ENCODE data around the gene GOLIM4.
"Not testable (repeated sequence)": the region's sequence is repeated elsewhere in the genome, so short reads cannot be mapped to it uniquely, and the experiment has no call there.

GOLIM4 gene

GRCh38 chr3:168025076-168025475, 70.6 kb downstream of the GOLIM4 start:
- H3K36me3 ChIP-seq (ENCODE audit: control insufficient read depth, insufficient read depth, low read length), result peaks cover 19% of the 10 kb centered on the region
- H3K27ac ChIP-seq (ENCODE audit: low read depth, low read length), result no peak overlapping the region
- H3K4me1 ChIP-seq (ENCODE audit: control insufficient read depth, insufficient read depth, low read length), result no peaks in the 10 kb centered on the region

GRCh38 chr3:168024537-168024941, 71.2 kb downstream of the GOLIM4 start:
- H3K4me1 ChIP-seq (ENCODE audit: control insufficient read depth, insufficient read depth, low read length), result no peaks in the 10 kb centered on the region
- no peak overlapping the region for H3K9ac ChIP-seq (ENCODE audit: low read length)
- H3K36me3 ChIP-seq (ENCODE audit: control insufficient read depth, insufficient read depth, low read length), result peaks cover 17% of the 10 kb centered on the region
- no peak overlapping the region for H3K4me3 ChIP-seq (ENCODE audit: low read length)
- H3K27ac ChIP-seq (ENCODE audit: low read depth, low read length), result no peak overlapping the region
- no peaks in the 10 kb centered on the region for H3K27me3 ChIP-seq (ENCODE audit: control insufficient read depth, insufficient read depth, low read length)

More at GRCh38 chr3:168025076-168025475, 70.6 kb downstream of the GOLIM4 start:
- no peaks in the 10 kb centered on the region for H3K27me3 ChIP-seq (ENCODE audit: control insufficient read depth, insufficient read depth, low read length)
- no peak overlapping the region for H3K4me3 ChIP-seq (ENCODE audit: low read length)
- H3K9ac ChIP-seq (ENCODE audit: low read length), result no peak overlapping the region

GRCh38 chr3:168021737-168022450, 73.8 kb downstream of the GOLIM4 start:
- Histone ChIP-seq H3K27me3 (ENCODE audit: control insufficient read depth, insufficient read depth, low read length) (no peaks in the 10 kb centered on the region), H3K9ac (ENCODE audit: low read length) (no peak overlapping the region), H3K4me1 (ENCODE audit: control insufficient read depth, insufficient read depth, low read length) (no peaks in the 10 kb centered on the region), H3K27ac (ENCODE audit: low read depth, low read length) (no peak overlapping the region), H3K4me3 (ENCODE audit: low read length) (no peak overlapping the region), H3K36me3 (ENCODE audit: control insufficient read depth, insufficient read depth, low read length) (peaks cover 17% of the 10 kb centered on the region)

- not testable (repeated sequence) for H3K9ac ChIP-seq (ENCODE audit: low read length); H3K4me3 ChIP-seq (ENCODE audit: low read length); H3K36me3 ChIP-seq (ENCODE audit: control insufficient read depth, insufficient read depth, low read length); H3K27ac ChIP-seq (ENCODE audit: low read depth, low read length); H3K27me3 ChIP-seq (ENCODE audit: control insufficient read depth, insufficient read depth, low read length); H3K4me1 ChIP-seq (ENCODE audit: control insufficient read depth, insufficient read depth, low read length)
Measured at GRCh38 chr3:168011280-168011679, 84.4 kb downstream of the GOLIM4 start.

- H3K4me1 ChIP-seq (ENCODE audit: control insufficient read depth, insufficient read depth, low read length), result no peaks in the 10 kb centered on the region
- H3K36me3 ChIP-seq (ENCODE audit: control insufficient read depth, insufficient read depth, low read length), result no peaks in the 10 kb centered on the region
- H3K27me3 ChIP-seq (ENCODE audit: control insufficient read depth, insufficient read depth, low read length), result no peaks in the 10 kb centered on the region
- H3K27ac ChIP-seq (ENCODE audit: low read depth, low read length), result no peak overlapping the region
- no peak overlapping the region for H3K4me3 ChIP-seq (ENCODE audit: low read length)
- H3K9ac ChIP-seq (ENCODE audit: low read length), result no peak overlapping the region
Measured at GRCh38 chr3:168006584-168006983, 89.1 kb downstream of the GOLIM4 start.

GRCh38 chr3:168003911-168004310, 91.8 kb downstream of the GOLIM4 start:
- Histone ChIP-seq H3K36me3 (ENCODE audit: control insufficient read depth, insufficient read depth, low read length) (no peaks in the 10 kb centered on the region), H3K4me3 (ENCODE audit: low read length) (no peak overlapping the region), H3K27ac (ENCODE audit: low read depth, low read length) (no peak overlapping the region), H3K9ac (ENCODE audit: low read length) (no peak overlapping the region), H3K27me3 (ENCODE audit: control insufficient read depth, insufficient read depth, low read length) (no peaks in the 10 kb centered on the region), H3K4me1 (ENCODE audit: control insufficient read depth, insufficient read depth, low read length) (no peaks in the 10 kb centered on the region)

- no peak overlapping the region for H3K4me3 ChIP-seq (ENCODE audit: low read length)
Measured at GRCh38 chr3:168002786-168003368, 92.8 kb downstream of the GOLIM4 start.

GRCh38 chr3:168001244-168001643, 94.5 kb downstream of the GOLIM4 start:
- Histone ChIP-seq H3K4me3 (ENCODE audit: low read length) (no peak overlapping the region), H3K27ac (ENCODE audit: low read depth, low read length) (no peak overlapping the region), H3K27me3 (ENCODE audit: control insufficient read depth, insufficient read depth, low read length) (no peaks in the 10 kb centered on the region), H3K36me3 (ENCODE audit: control insufficient read depth, insufficient read depth, low read length) (no peaks in the 10 kb centered on the region), H3K9ac (ENCODE audit: low read length) (no peak overlapping the region), H3K4me1 (ENCODE audit: control insufficient read depth, insufficient read depth, low read length) (no peaks in the 10 kb centered on the region)

More at GRCh38 chr3:168002786-168003368, 92.8 kb downstream of the GOLIM4 start:
- Histone ChIP-seq H3K9ac (ENCODE audit: low read length) (no peak overlapping the region), H3K36me3 (ENCODE audit: control insufficient read depth, insufficient read depth, low read length) (no peaks in the 10 kb centered on the region), H3K27me3 (ENCODE audit: control insufficient read depth, insufficient read depth, low read length) (no peaks in the 10 kb centered on the region), H3K4me1 (ENCODE audit: control insufficient read depth, insufficient read depth, low read length) (no peaks in the 10 kb centered on the region), H3K27ac (ENCODE audit: low read depth, low read length) (no peak overlapping the region)

GRCh38 chr3:167998253-167998652, 97.5 kb downstream of the GOLIM4 start:
- Histone ChIP-seq H3K36me3 (ENCODE audit: control insufficient read depth, insufficient read depth, low read length) (no peaks in the 10 kb centered on the region), H3K4me3 (ENCODE audit: low read length) (no peak overlapping the region), H3K9ac (ENCODE audit: low read length) (no peak overlapping the region), H3K27ac (ENCODE audit: low read depth, low read length) (no peak overlapping the region), H3K27me3 (ENCODE audit: control insufficient read depth, insufficient read depth, low read length) (no peaks in the 10 kb centered on the region), H3K4me1 (ENCODE audit: control insufficient read depth, insufficient read depth, low read length) (no peaks in the 10 kb centered on the region)

GRCh38 chr3:167996514-167996913, 99.2 kb downstream of the GOLIM4 start:
- Histone ChIP-seq H3K4me3 (ENCODE audit: low read length) (no peak overlapping the region), H3K27me3 (ENCODE audit: control insufficient read depth, insufficient read depth, low read length) (no peaks in the 10 kb centered on the region), H3K4me1 (ENCODE audit: control insufficient read depth, insufficient read depth, low read length) (no peaks in the 10 kb centered on the region), H3K9ac (ENCODE audit: low read length) (no peak overlapping the region), H3K27ac (ENCODE audit: low read depth, low read length) (no peak overlapping the region), H3K36me3 (ENCODE audit: control insufficient read depth, insufficient read depth, low read length) (no peaks in the 10 kb centered on the region)

GRCh38 chr3:167992381-167992780, 103.3 kb downstream of the GOLIM4 start:
- H3K4me1 ChIP-seq (ENCODE audit: control insufficient read depth, insufficient read depth, low read length), result no peaks in the 10 kb centered on the region
- no peak overlapping the region for H3K4me3 ChIP-seq (ENCODE audit: low read length)
- no peaks in the 10 kb centered on the region for H3K27me3 ChIP-seq (ENCODE audit: control insufficient read depth, insufficient read depth, low read length)
- H3K27ac ChIP-seq (ENCODE audit: low read depth, low read length), result no peak overlapping the region
- no peak overlapping the region for H3K9ac ChIP-seq (ENCODE audit: low read length)
- H3K36me3 ChIP-seq (ENCODE audit: control insufficient read depth, insufficient read depth, low read length), result no peaks in the 10 kb centered on the region

- H3K9ac ChIP-seq (ENCODE audit: low read length), result no peak overlapping the region
- no peak overlapping the region for H3K4me3 ChIP-seq (ENCODE audit: low read length)
- H3K4me1 ChIP-seq (ENCODE audit: control insufficient read depth, insufficient read depth, low read length), result no peaks in the 10 kb centered on the region
- no peaks in the 10 kb centered on the region for H3K27me3 ChIP-seq (ENCODE audit: control insufficient read depth, insufficient read depth, low read length)
- H3K36me3 ChIP-seq (ENCODE audit: control insufficient read depth, insufficient read depth, low read length), result no peaks in the 10 kb centered on the region
- H3K27ac ChIP-seq (ENCODE audit: low read depth, low read length), result no peak overlapping the region
Measured at GRCh38 chr3:167991213-167991612, 104.5 kb downstream of the GOLIM4 start.

- Histone ChIP-seq H3K36me3 (ENCODE audit: control insufficient read depth, insufficient read depth, low read length) (no peaks in the 10 kb centered on the region), H3K27ac (ENCODE audit: low read depth, low read length) (no peak overlapping the region), H3K9ac (ENCODE audit: low read length) (no peak overlapping the region), H3K4me3 (ENCODE audit: low read length) (no peak overlapping the region), H3K27me3 (ENCODE audit: control insufficient read depth, insufficient read depth, low read length) (no peaks in the 10 kb centered on the region), H3K4me1 (ENCODE audit: control insufficient read depth, insufficient read depth, low read length) (no peaks in the 10 kb centered on the region)
Measured at GRCh38 chr3:167989999-167990398, 105.7 kb downstream of the GOLIM4 start.
